ENCODE measurements around the gene NFIX. TPM values are rescaled to one million over a fixed set of nuclear protein-coding genes. Genes with fewer than 3 reads are reported as not detected.

NFIX gene
- total RNA-seq, 4 donors from 2014 or later = 32.3 to 81.2 (median 51.6) TPM

DNA sequence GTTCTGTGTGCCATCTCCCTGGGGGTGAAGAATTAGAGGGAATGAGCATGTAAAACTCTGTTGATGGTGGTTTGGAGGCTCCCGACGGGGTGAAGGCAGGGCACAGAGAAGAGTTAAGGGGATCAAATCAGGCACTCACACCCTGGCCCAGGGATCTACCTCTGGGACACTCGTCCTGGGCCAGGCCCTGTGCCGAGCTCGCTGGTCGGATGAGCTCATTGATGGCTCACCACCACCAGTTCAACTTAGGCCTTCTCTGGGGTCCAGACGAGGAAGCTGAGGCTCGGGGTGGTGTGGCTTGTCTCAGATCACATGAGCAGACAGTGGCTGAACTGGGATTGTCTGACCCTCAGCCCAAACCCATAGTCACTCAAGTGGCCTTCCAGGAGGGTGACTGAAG lies 124.4 kb downstream of the NFIX start:
- Histone ChIP-seq H3K27me3 (no peaks in the 10 kb centered on the region), H3K36me3 (peaks cover 0 to 19% (median 0%) of the 10 kb centered on the region in 3 donors), H3K9me3 (no peaks in the 10 kb centered on the region), H3K27ac (peak overlapping the region in 3 of 4 donors; percentile 86 to 90 (median 90)), H3K4me3 (peak overlapping the region in 2 of 4 donors; percentile 98 to 99), H3K4me1 (peaks cover 33 to 60% (median 37%) of the 10 kb centered on the region in 3 donors)
- TF ChIP-seq POLR2A (IDR thresholded peaks at IDR 0.05) = no peak
- TF ChIP-seq, protein P1, sequence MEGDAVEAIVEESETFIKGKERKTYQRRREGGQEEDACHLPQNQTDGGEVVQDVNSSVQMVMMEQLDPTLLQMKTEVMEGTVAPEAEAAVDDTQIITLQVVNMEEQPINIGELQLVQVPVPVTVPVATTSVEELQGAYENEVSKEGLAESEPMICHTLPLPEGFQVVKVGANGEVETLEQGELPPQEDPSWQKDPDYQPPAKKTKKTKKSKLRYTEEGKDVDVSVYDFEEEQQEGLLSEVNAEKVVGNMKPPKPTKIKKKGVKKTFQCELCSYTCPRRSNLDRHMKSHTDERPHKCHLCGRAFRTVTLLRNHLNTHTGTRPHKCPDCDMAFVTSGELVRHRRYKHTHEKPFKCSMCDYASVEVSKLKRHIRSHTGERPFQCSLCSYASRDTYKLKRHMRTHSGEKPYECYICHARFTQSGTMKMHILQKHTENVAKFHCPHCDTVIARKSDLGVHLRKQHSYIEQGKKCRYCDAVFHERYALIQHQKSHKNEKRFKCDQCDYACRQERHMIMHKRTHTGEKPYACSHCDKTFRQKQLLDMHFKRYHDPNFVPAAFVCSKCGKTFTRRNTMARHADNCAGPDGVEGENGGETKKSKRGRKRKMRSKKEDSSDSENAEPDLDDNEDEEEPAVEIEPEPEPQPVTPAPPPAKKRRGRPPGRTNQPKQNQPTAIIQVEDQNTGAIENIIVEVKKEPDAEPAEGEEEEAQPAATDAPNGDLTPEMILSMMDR (IDR thresholded peaks at IDR 0.05) = no peak
- 49 to 68% methylated on average over 4 to 5 of the region's 8 CpGs for WGBS, 2 donors
- DNase-seq = no peak
- intact Hi-C loops (cut with DNase I) = no loop called here

DNA sequence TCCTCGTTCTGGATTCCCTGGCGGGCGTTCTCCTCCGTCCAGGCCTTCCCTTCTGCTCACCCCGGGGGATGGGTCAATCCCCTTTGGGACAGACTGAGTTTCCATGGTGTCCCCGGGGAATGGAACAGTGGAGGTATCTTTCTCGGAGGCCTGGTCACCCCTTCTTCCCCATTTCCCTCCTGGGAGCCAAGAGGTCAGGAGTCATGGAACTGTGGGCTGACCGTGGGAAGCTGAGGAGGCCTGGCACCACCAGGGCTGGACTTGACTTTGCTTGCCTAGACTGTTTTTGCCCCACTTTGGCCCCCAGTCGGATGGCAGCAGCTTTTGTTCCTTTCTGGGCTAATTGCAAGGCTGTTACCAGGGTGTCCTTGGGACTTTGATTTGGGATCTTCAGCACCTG lies 124.8 kb downstream of the NFIX start:
- no peak for DNase-seq
- H3K27me3 ChIP-seq = no peaks in the 10 kb centered on the region
- TF ChIP-seq, protein P1 (IDR thresholded peaks at IDR 0.05) = no peak
- TF ChIP-seq POLR2A (IDR thresholded peaks at IDR 0.05) = no peak
- H3K27ac ChIP-seq = no peak overlapping the region
- no peak overlapping the region for H3K4me3 ChIP-seq
- H3K36me3 ChIP-seq = peaks cover 0 to 19% (median 0%) of the 10 kb centered on the region in 3 donors
- peaks cover 33 to 57% (median 37%) of the 10 kb centered on the region in 3 donors for H3K4me1 ChIP-seq
- intact Hi-C loops (cut with DNase I) = no loop called here
- 66 to 75% methylated on average over 3 to 9 of the region's 9 CpGs for WGBS, 2 donors
- no peaks in the 10 kb centered on the region for H3K9me3 ChIP-seq

DNA sequence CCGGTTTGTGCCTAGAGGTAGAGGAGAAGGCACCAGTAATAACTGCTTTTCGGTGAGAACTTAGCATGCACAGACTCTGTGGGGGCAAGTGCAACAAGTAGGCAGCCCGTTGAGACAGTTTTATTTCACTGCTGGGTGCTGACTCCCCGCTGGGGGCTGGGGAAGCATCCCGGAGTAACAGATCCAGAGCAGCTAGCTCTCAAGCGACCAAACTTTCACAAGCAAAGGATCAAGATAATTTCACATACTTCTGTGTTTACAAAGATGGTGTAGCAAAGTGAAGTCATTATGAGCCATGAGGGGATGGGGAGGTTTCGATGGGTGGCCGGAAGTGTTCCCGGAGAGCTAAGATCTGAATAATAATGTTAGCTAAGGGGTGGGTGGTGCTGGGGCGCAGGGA lies 125.5 kb downstream of the NFIX start:
- Histone ChIP-seq H3K9me3 (no peaks in the 10 kb centered on the region), H3K4me3 (no peak overlapping the region), H3K36me3 (peaks cover 0 to 20% (median 0%) of the 10 kb centered on the region in 3 donors), H3K4me1 (peaks cover 26 to 49% (median 31%) of the 10 kb centered on the region in 3 donors), H3K27me3 (no peaks in the 10 kb centered on the region), H3K27ac (no peak overlapping the region)
- DNase-seq = no peak
- 66 to 75% methylated on average over 9 to 10 of the region's 10 CpGs for WGBS, 2 donors
- no peak for TF ChIP-seq POLR2A (IDR thresholded peaks at IDR 0.05)
- TF ChIP-seq, protein P1 (IDR thresholded peaks at IDR 0.05) = no peak
- intact Hi-C loops (cut with DNase I) = no loop called here

DNA sequence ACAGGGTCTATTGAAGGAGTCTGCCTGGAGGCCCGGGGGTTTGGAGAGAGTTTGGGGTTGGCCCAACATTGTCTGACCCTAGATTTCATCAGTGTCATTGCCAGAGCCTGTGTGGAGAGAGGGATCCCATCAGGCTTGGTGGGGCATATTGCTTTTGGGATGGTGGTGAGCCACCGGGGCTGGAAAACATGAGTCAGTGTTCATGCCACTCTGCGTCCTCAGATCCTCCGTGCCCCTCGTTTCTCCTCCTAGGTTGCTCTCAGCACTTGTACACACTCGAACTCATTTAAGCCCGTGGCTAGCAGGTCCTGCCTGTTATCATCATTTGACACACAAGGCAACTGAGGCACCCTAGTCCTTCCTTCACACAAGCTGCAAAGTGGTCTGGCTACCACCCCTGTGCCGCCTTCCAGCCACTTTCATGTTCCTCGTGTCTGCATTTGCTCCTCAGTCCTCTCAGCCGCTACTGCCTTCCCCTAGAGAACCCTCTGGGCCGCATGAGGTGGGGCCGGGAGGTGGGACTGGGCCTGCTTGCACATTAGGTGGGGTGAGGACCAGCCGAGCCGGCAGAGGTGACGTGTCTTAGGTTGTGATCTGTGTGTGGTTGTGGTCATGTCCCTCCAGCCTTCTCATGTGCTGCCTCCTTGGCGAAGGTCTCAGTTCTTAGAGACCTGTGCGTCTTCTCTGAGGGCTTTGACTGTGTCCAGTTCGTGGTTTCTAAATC lies 126.4 kb downstream of the NFIX start:
- Histone ChIP-seq H3K27ac (no peak overlapping the region), H3K4me1 (peaks cover 23 to 43% (median 26%) of the 10 kb centered on the region in 3 donors), H3K9me3 (no peaks in the 10 kb centered on the region), H3K4me3 (no peak overlapping the region), H3K27me3 (no peaks in the 10 kb centered on the region), H3K36me3 (peaks cover 0 to 29% (median 0%) of the 10 kb centered on the region in 3 donors)
- intact Hi-C loops (cut with DNase I) = no loop called here
- DNase-seq = no peak
- TF ChIP-seq, protein P1 (IDR thresholded peaks at IDR 0.05) = no peak
- TF ChIP-seq POLR2A (IDR thresholded peaks at IDR 0.05) = no peak
- WGBS, 2 donors = 64 to 81% methylated on average over 9 to 15 of the region's 18 CpGs

DNA sequence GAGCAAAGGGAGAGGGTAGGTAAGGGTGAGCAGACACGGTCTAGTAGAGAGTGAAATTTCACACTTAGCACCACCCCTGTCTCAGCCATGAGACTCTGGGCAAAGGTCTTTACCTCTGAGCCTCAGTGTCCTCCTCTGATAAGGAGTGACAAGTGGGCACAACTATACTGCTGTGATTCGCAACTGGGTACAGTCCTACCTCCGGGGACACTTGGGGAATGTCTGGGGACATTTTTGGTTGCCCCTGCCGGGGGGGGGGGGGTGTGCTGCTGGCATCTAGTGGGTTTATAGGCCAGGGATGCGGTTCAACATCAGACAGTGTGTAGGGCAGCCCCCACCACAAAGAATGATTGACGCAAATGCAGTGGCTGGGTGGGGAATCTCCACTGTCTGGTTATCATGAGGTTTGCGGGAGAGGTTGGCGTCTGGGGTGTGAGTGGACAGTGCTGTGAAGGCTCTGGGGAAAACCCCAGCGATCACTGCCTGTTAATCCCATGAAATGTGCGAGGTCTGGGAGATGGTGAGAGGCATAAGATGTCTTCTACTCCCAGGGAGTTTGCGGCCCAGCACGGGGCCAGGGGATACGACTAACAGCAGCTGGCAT lies 127.1 kb downstream of the NFIX start:
- TF ChIP-seq, protein P1 (IDR thresholded peaks at IDR 0.05) = no peak
- no peak for TF ChIP-seq POLR2A (IDR thresholded peaks at IDR 0.05)
- Histone ChIP-seq H3K27ac (no peak overlapping the region), H3K4me1 (peaks cover 23 to 37% (median 23%) of the 10 kb centered on the region in 3 donors), H3K9me3 (no peaks in the 10 kb centered on the region), H3K36me3 (peaks cover 0 to 31% (median 0%) of the 10 kb centered on the region in 3 donors), H3K4me3 (no peak overlapping the region), H3K27me3 (no peaks in the 10 kb centered on the region)
- intact Hi-C loops (cut with DNase I) = no loop called here
- no peak for DNase-seq
- 88 to 96% methylated on average over 11 to 12 of the region's 13 CpGs for WGBS, 2 donors
